GM12892 (cell line): Measurements from ENCODE around the gene OR2H2.

Experiments
- POLR2A ChIP-seq: IDR thresholded peaks from 2 replicates; pipeline ENCODE4 v1.6.1; 2011; ENCODE audit warnings: low read depth, low read length, control low read depth
- POLR2AphosphoS5 ChIP-seq: IDR thresholded peaks from 2 replicates; pipeline ENCODE4 v1.6.1; 2011; ENCODE audit warnings: low read depth, low read length, control low read depth
- TAF1 ChIP-seq: IDR thresholded peaks from 2 replicates; pipeline ENCODE4 v1.6.1; 2011; ENCODE audit warnings: low read depth, mild to moderate bottlenecking, control low read depth, low read length, borderline replicate concordance

GRCh38 chr6:29590218-29590808, 5.4 kb downstream of the OR2H2 start:
- TF ChIP-seq POLR2AphosphoS5 = no peak
- no peak for TF ChIP-seq POLR2A
- TF ChIP-seq TAF1 = no peak
